GM19351 (cell line): ENCODE results near the gene SS18L1.

ENCODE experiments used
- ATAC-seq: cut with Tn5 transposase; IDR thresholded peaks from one replicate; pipeline ENCODE4 v1.9.1; 2021; ENCODE audit warnings: mild to moderate bottlenecking, moderate library complexity; ENCODE audit not compliant: unreplicated experiment

Gene SS18L1

DNA sequence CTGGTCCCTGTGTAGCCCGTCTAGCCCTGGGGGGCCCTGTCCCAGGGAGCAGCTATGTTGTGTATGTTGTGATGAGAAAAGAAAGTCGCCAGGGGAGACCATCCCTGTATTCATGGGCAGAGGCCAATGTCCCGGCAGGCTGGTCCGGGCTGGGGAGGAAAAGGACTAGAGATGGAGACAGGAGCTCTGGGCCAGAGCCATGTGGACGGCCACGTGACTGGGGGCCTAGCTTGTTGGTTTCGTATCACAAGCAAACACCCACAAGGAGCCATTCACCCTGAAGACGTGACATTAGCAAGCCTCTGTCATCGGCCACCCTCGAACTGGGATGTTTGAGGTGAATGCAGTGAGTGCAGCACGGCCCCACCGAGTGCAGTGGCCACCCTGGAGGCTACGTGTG, 79.4 kb downstream of the SS18L1 start:
- no peak for ATAC-seq

- no peak for ATAC-seq
These were observed 80.0 kb downstream of the SS18L1 start for GRCh38 chr20:62223571-62223970.

DNA sequence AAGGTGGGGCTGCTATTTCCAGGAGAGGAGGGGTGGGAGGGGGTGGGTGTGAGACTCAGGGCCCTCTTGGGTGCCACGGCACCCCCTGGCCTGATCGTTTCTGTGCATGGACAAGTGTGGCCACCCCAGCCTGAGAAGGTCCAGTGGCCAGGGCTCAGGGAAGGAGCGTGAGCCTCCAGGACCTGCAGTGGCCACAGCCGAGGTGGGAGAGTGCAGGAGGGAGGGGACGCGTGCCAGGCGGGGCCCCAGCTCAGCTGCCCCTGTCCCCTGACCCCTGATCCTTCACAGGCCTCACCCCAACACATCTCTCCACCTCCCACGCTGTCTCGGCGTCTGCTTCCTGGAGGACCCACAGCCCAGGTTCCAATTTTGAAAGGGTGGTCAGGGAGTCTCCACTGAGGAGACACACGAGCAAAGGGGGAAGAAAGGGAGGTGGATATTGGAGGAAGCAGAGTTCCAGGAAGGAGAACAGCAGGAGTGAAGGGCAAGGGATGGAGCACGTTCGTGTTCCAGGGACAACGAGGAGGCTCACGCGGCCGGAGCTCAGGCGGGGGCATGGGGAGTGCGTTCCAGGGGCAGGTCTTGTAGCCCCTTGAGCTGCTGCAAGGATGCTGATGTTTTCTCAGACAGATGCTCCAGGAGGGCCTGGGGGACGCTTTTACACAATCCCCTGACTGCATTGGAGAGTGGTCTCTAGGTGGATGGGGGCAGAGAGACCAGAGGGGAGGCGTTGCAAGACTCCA, 80.7 kb downstream of the SS18L1 start:
- ATAC-seq: no peak

DNA sequence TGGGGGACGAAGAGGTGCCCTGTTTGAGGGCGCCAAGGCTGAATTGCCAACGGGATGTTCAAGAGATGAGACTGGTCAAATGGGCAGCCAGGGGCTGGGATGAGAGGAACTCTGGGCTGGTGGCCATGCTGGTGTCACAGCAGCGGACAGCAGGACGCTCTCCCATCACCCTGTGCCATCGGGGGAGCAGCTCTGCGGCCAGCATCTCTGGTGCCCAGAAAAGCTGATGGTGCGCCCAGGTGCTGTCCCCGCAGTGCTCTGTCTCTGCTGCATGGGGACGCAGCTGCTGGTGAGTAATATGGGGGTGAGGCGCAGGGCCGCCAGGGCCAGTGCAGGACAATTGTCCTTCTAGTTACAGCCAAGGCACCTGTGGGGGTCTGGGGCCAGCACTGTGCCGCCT, 81.5 kb downstream of the SS18L1 start:
- ATAC-seq: no peak

- no peak for ATAC-seq
These were observed 82.5 kb downstream of the SS18L1 start for GRCh38 chr20:62225820-62226635.

DNA sequence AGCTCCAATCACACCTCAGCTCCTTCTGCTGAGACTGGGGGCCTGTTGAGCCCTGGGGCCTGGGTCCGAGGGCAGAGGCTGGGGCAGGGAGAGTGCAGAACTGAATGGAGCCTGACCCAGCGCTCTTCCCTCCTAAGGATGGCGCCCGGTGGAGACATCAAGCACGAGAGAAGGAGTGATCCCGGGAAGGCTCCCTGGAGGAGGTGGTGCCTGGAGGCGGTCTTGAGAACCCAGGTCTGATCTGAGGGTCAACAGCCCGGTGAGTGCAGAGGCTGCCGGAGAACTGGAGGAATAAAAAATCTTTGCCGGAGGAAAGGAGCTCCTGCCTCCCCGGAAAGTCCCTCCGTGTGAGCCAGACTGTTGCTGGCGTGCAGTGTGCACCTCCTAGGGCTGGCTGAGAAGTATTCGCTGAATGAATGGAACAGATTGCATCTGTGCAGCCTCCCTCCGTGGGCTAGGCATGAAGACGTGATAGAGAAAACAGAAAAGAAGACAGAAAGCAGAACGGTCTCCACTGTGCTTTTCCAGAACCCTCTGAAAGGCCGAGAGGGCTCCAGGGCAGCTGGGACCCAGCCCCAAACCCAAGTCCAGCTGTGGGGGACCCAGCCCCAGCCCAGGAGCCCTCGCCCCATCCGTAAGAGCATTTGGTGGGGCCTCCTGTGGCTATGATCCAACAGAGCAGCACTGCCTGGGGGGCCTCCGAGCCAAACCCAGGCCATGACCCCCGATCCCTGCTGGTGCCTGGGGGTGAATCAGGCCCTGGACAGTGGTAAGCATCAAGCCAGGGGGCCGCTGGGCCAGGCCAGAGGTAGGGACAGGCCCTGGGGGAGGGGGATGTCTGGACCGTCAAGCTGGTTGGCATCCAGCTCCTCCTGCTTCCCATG, 83.4 kb downstream of the SS18L1 start:
- no peak for ATAC-seq

- ATAC-seq: no peak
These were observed 84.0 kb downstream of the SS18L1 start for GRCh38 chr20:62227591-62227976.

- no peak for ATAC-seq
These were observed 84.7 kb downstream of the SS18L1 start for GRCh38 chr20:62227977-62228958.

GRCh38 chr20:62228982-62229545, 85.5 kb downstream of the SS18L1 start:
- no peak for ATAC-seq

DNA sequence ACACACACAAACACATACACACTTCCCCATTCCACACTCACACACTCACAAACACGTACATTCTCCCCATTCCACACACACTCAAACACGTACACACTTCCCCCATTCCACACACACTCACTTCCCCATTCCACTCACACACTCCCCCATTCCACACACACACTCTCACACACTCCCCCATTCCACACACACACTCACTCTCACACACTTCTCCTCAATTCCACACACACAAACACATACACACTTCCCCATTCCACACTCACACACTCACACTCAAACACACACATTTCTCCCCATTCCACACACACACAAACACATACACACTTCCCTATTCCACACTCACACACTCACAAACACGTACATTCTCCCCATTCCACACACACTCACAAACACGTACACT, 86.1 kb downstream of the SS18L1 start:
- no peak for ATAC-seq

- ATAC-seq: no peak
These were observed 86.7 kb downstream of the SS18L1 start for GRCh38 chr20:62230276-62230675.

GRCh38 chr20:62230696-62231095, 87.1 kb downstream of the SS18L1 start:
- ATAC-seq: no peak

- no peak for ATAC-seq
These were observed 87.7 kb downstream of the SS18L1 start for GRCh38 chr20:62231292-62231691.
